Left lung (tissue), 10 donors: ENCODE results near the gene RC3H1. TPM values are rescaled to one million over a fixed set of nuclear protein-coding genes. Genes with fewer than 3 reads are reported as not detected.
A peak's percentile ranks its signal among the peaks of the same experiment; 100 is the strongest.
"Not testable (repeated sequence)": the region's sequence is repeated elsewhere in the genome, so short reads cannot be mapped to it uniquely, and the experiment has no call there.

Experiments
- ATAC-seq: fragments of 200-7000 bp; cut with Tn5 transposase; one replicate; pipeline ENCODE4 v1.9.1; 2020; ENCODE audit warnings: moderate library complexity
- DNase-seq, 4 donors: peaks; one replicate each; pipeline ENCODE4 v3.0.0-alpha.2; 2013 to 2020
- H3K27ac ChIP-seq, 2 donors: fragments of 200-600 bp; sonication (generic) in 1 of 2; one replicate each; pipeline versions ENCODE4 v1.5.0 to v1.8.0; 2020 to 2021
- H3K27me3 ChIP-seq, 2 donors: fragments of 200-600 bp; sonication (generic) in 1 of 2; one replicate each; pipeline versions ENCODE4 v1.5.0 to v1.8.0; 2020 to 2021
- H3K36me3 ChIP-seq, 2 donors: fragments of 200-600 bp; sonication (generic) in 1 of 2; one replicate each; pipeline versions ENCODE4 v1.5.0 to v1.8.0; 2020 to 2021
- H3K4me1 ChIP-seq, 2 donors: fragments of 200-600 bp; one replicate each; pipeline ENCODE4 v1.8.0; 2021
- H3K4me3 ChIP-seq, 2 donors: fragments of 200-600 bp; sonication (generic) in 1 of 2; one replicate each; pipeline versions ENCODE4 v1.5.0 to v1.8.0; 2020 to 2021; ENCODE audit warnings: mild to moderate bottlenecking in 1 of 2
- H3K9me3 ChIP-seq, 2 donors: fragments of 200-600 bp; sonication (generic) in 1 of 2; one replicate each; pipeline versions ENCODE4 v1.5.0 to v1.8.0; 2020 to 2021
- intact Hi-C, 2 donors: fragments of 100-400 bp; cut with DNase I; formaldehyde crosslinking; loops; one replicate each; pipeline versions ENCODE4 v1.11.2 to v1.14.2; 2022
- polyA plus RNA-seq, 6 donors: library from polyadenylated mRNA; unstranded; fragments of 120-200 nt; gene quantifications; one replicate each; pipeline ENCODE4 v1.2.1, GENCODE V29; 2013; ENCODE audit not compliant: insufficient read length in 6 of 6
- total RNA-seq, 2 donors: library from RNA; stranded (reverse); fragmentation: NEBNext Ultra II Directional; extraction: Animal tissue kit (Norgen Biotek cat#: 25700); gene quantifications; one replicate each; pipeline ENCODE4 v1.2.1, GENCODE V29; 2021
- TF ChIP-seq, protein P1 (sequence below), 2 donors: fragments of 200-600 bp; sonication (generic) in 1 of 2; IDR thresholded peaks; one replicate each; pipeline versions ENCODE4 v1.5.0 to v1.8.0; 2021; ENCODE audit warnings: antibody characterized with exemption in 2 of 2
- donor health status: DM: no; HTN: yes; CAD: no.
- donor health status: DM: no; HTN: no; CAD: no.

RC3H1 gene
- total and polyA plus RNA-seq, 8 donors, result 13.3 to 35.7 (median 14.0) TPM

GRCh38 chr1:174049514-174049913 lies 27.4 kb upstream of the RC3H1 start:
- no peaks in the 10 kb centered on the region for H3K27me3 ChIP-seq
- no peak for ATAC-seq
- TF ChIP-seq, protein P1, sequence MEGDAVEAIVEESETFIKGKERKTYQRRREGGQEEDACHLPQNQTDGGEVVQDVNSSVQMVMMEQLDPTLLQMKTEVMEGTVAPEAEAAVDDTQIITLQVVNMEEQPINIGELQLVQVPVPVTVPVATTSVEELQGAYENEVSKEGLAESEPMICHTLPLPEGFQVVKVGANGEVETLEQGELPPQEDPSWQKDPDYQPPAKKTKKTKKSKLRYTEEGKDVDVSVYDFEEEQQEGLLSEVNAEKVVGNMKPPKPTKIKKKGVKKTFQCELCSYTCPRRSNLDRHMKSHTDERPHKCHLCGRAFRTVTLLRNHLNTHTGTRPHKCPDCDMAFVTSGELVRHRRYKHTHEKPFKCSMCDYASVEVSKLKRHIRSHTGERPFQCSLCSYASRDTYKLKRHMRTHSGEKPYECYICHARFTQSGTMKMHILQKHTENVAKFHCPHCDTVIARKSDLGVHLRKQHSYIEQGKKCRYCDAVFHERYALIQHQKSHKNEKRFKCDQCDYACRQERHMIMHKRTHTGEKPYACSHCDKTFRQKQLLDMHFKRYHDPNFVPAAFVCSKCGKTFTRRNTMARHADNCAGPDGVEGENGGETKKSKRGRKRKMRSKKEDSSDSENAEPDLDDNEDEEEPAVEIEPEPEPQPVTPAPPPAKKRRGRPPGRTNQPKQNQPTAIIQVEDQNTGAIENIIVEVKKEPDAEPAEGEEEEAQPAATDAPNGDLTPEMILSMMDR (IDR thresholded peaks at IDR 0.05), result no peak
- H3K9me3 ChIP-seq, result no peaks in the 10 kb centered on the region
- intact Hi-C loops, result no loop called here
- H3K4me1 ChIP-seq, result no peaks in the 10 kb centered on the region
- DNase-seq, result no peak
- H3K4me3 ChIP-seq, result no peak overlapping the region
- no peak overlapping the region for H3K27ac ChIP-seq
- no peaks in the 10 kb centered on the region for H3K36me3 ChIP-seq

DNA sequence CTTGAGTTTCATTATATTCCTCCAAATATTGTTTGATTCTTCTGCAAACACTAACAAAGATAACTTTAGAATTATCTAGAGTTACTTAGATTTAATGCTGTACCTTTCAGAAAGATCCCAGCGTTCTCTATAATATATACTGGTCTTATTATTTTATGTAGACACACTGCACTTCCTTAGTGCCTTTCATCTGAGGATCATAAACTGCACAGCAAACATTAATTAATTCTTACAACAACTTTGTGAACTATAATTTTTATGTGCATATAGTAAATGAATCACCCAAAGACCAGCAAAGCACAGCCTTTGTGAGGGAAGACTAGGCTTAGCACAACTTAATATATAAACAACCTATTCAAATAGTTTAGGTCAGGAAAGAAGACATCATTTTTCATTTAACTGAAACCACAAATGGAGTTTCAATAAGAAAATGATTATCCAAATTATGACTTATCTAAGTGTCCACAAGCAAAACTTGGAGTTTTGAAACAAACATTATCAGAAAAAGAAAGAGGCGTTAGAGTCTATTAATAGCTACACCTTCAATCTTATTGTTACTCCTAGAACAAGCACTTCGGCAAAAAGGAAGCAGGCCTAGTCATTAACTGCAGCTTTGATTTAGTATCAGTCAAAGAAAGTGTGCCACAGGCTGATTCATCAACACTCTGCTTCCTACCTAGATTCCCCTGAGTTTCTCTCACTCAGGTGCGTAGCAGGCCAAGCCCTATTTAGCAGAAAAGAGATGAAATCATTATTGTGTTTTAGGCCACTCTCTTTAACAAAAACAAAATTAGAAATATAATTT lies 22.5 kb upstream of the RC3H1 start:
- Histone ChIP-seq H3K27ac (no peak overlapping the region), H3K4me1 (no peaks in the 10 kb centered on the region), H3K4me3 (no peak overlapping the region), H3K36me3 (no peaks in the 10 kb centered on the region), H3K27me3 (no peaks in the 10 kb centered on the region), H3K9me3 (no peaks in the 10 kb centered on the region)
- TF ChIP-seq, protein P1 (IDR thresholded peaks at IDR 0.05), result no peak
- DNase-seq (no peak), ATAC-seq (no peak)
- intact Hi-C loops, result no loop called here

- H3K27ac ChIP-seq, H3K4me1 ChIP-seq, H3K4me3 ChIP-seq, H3K27me3 ChIP-seq, DNase-seq, ATAC-seq, intact Hi-C loops, H3K9me3 ChIP-seq, H3K36me3 ChIP-seq: not testable (repeated sequence)
These were observed 20.4 kb upstream of the RC3H1 start for GRCh38 chr1:174042509-174042908.

GRCh38 chr1:174041369-174041768 lies 19.2 kb upstream of the RC3H1 start:
- ATAC-seq (no peak), DNase-seq (no peak)
- no peaks in the 10 kb centered on the region for H3K9me3 ChIP-seq
- H3K4me1 ChIP-seq, result peaks cover 0 to 2% of the 10 kb centered on the region in 2 donors
- no peak overlapping the region for H3K4me3 ChIP-seq
- intact Hi-C loops, result no loop called here
- TF ChIP-seq, protein P1 (IDR thresholded peaks at IDR 0.05), result no peak
- no peaks in the 10 kb centered on the region for H3K27me3 ChIP-seq
- H3K36me3 ChIP-seq, result no peaks in the 10 kb centered on the region
- H3K27ac ChIP-seq, result no peak overlapping the region

- H3K36me3 ChIP-seq, result no peaks in the 10 kb centered on the region
- peaks cover 0 to 2% of the 10 kb centered on the region in 2 donors for H3K4me1 ChIP-seq
- no peak overlapping the region for H3K4me3 ChIP-seq
- ATAC-seq, result no peak
- TF ChIP-seq, protein P1 (IDR thresholded peaks at IDR 0.05), result no peak
- no peaks in the 10 kb centered on the region for H3K9me3 ChIP-seq
- DNase-seq, result peak in 1 of 4 donors; percentile 5
- no peaks in the 10 kb centered on the region for H3K27me3 ChIP-seq
- intact Hi-C loops, result no loop called here
- no peak overlapping the region for H3K27ac ChIP-seq
These were observed 18.2 kb upstream of the RC3H1 start for GRCh38 chr1:174040387-174040786.

DNA sequence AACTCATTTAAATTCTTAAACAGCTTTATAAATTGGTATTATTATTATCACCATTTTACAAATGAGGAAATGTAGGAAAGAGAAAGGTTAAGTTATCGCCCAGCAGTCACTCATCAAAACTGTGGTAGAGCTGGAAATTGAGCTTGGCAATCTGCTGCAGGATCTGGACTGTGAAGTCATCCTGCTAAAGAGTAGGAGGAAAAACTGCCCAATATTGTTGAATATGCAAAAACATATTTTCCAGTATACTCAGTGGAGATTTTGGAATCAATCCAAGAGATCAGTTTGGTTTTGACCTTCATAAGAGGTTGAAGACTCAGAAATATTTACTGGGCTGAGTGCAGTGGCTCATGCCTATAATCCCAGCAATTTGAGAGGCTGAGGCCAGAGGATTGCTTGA lies 16.9 kb upstream of the RC3H1 start:
- TF ChIP-seq, protein P1 (IDR thresholded peaks at IDR 0.05), result no peak
- intact Hi-C loops, result no loop called here
- Histone ChIP-seq H3K4me1 (peaks cover 0 to 2% of the 10 kb centered on the region in 2 donors), H3K36me3 (no peaks in the 10 kb centered on the region), H3K27me3 (no peaks in the 10 kb centered on the region), H3K4me3 (no peak overlapping the region), H3K27ac (no peak overlapping the region), H3K9me3 (no peaks in the 10 kb centered on the region)
- no peak for ATAC-seq
- no peak for DNase-seq
